ENCODE data around the gene ECE2. TPM values are rescaled to one million over a fixed set of nuclear protein-coding genes. Genes with fewer than 3 reads are reported as not detected.

ECE2 gene
- total RNA-seq, 5 donors from 2014 or later (not counting 1 experiment from before 2014, with no cell fraction given), result not detected

DNA sequence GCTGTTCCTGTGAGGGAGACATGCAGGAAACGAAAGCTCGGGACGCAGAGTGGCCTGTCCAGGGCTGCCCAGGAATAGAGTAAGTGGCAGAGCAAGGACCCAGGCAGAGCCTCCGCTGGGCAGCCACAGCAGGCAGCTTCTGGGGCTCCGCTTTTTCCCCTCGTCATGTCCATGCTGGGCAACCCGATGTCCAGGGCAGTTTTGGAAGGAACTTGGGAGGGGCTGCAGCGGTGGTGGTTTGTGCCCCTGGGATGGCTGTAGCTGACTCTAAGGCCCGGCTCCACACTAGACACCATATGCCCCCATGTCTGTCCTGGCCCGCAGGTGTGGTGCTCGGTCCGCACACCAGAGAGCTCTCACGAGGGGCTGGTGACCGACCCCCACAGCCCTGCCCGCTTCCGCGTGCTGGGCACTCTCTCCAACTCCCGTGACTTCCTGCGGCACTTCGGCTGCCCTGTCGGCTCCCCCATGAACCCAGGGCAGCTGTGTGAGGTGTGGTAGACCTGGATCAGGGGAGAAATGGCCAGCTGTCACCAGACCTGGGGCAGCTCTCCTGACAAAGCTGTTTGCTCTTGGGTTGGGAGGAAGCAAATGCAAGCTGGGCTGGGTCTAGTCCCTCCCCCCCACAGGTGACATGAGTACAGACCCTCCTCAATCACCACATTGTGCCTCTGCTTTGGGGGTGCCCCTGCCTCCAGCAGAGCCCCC, 16.1 kb downstream of the ECE2 start:
- Mint-ChIP-seq H3K4me3 (no peak overlapping the region), H3K27ac (no peak overlapping the region), H3K36me3 (no peaks in the 10 kb centered on the region), H3K27me3 (peaks cover 4 to 6% of the 10 kb centered on the region in 2 donors), H3K9me3 (no peaks in the 10 kb centered on the region), H3K4me1 (no peaks in the 10 kb centered on the region)
- POLR2A ChIA-PET, result interaction anchor here in 1 of 2 donors (0.6 kb wide), 1 partner anchor 33 kb away, joined by 5 read pairs; no protein-coding TSS in a partner anchor
- H3K27me3 ChIP-seq (replicated peaks in 1 of 2; ENCODE audit: control insufficient read depth in 2 of 2, extremely low read depth in 1 of 2, insufficient read depth in 2 of 2, low read length in 1 of 2), result peaks cover 0 to 21% of the 10 kb centered on the region in 2 experiments
- no peaks in the 10 kb centered on the region for H3K36me3 ChIP-seq (ENCODE audit: control insufficient read depth in 2 of 2, extremely low read depth in 1 of 2, insufficient read depth in 1 of 2, low read length in 1 of 2)
- ATAC-seq (replicated peaks in 1 of 4) (no peak), DNase-seq (no peak)
- no peaks in the 10 kb centered on the region for H3K9me3 ChIP-seq
- CTCF ChIA-PET, result interaction anchor here (0.6 to 0.8 kb wide), 2 partner anchors 13 to 70 kb away, joined by 3 to 5 read pairs; no protein-coding TSS in a partner anchor
- WGBS (ENCODE audit: insufficient coverage), result 92% methylated on average over 16 of the region's 21 CpGs
- H3K27ac ChIP-seq (ENCODE audit: low read length), result no peak overlapping the region
- H3K4me1 ChIP-seq (ENCODE audit: control insufficient read depth in 1 of 2, extremely low read depth in 1 of 2, insufficient read depth in 2 of 2, low read length in 2 of 2), result peaks cover 0 to 4% of the 10 kb centered on the region in 2 experiments
- H3K4me3 ChIP-seq (ENCODE audit: control insufficient read depth in 1 of 2, extremely low read depth in 1 of 2, low read length in 1 of 2), result no peak overlapping the region

DNA sequence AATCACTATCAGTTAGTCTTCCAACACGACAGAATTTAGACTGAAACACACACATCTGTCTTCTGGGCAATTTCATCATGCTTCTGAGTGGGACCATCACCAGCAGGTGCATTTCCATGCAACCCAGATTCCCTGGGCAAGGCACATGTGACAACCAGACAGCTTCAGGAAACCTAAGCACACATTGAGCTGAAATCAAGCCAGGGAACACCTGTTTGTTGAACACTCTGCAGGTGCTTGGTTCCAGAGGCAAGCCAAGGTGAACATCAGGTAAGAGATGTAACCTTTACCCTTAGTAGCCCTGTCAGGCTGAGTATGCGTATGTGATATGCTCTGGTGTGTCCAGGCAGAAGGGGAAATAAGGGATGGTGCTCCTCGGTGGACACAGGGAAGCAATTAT, 19.9 kb downstream of the ECE2 start:
- CTCF ChIA-PET, result interaction anchor here in 1 of 2 donors (0.7 to 0.9 kb wide), 2 partner anchors 46 to 68 kb away, joined by 3 to 5 read pairs; no protein-coding TSS in a partner anchor
- H3K27me3 Mint-ChIP-seq, result no peaks in the 10 kb centered on the region
- no peaks in the 10 kb centered on the region for H3K36me3 Mint-ChIP-seq
- DNase-seq (no peak), ATAC-seq (replicated peaks in 1 of 4) (no peak)
- H3K36me3 ChIP-seq (ENCODE audit: control insufficient read depth in 2 of 2, extremely low read depth in 1 of 2, insufficient read depth in 1 of 2, low read length in 1 of 2), result peaks cover 0 to 9% of the 10 kb centered on the region in 2 donors
- peaks cover 0 to 3% of the 10 kb centered on the region in 2 experiments for H3K27me3 ChIP-seq (replicated peaks in 1 of 2; ENCODE audit: control insufficient read depth in 2 of 2, extremely low read depth in 1 of 2, insufficient read depth in 2 of 2, low read length in 1 of 2)
- peaks cover 13 to 20% of the 10 kb centered on the region in 2 experiments for H3K4me1 ChIP-seq (ENCODE audit: control insufficient read depth in 1 of 2, extremely low read depth in 1 of 2, insufficient read depth in 2 of 2, low read length in 2 of 2)
- POLR2A ChIA-PET, result no interaction called here
- H3K4me3 ChIP-seq (ENCODE audit: control insufficient read depth in 1 of 2, extremely low read depth in 1 of 2, low read length in 1 of 2), result no peak overlapping the region
- no peak overlapping the region for H3K27ac Mint-ChIP-seq
- no peak overlapping the region for H3K27ac ChIP-seq (ENCODE audit: low read length)
- H3K9me3 Mint-ChIP-seq, result no peaks in the 10 kb centered on the region
- H3K4me3 Mint-ChIP-seq, result no peak overlapping the region
- H3K4me1 Mint-ChIP-seq, result peaks cover 20 to 23% (median 21%) of the 10 kb centered on the region in 3 donors
- WGBS (ENCODE audit: insufficient coverage), result 57% methylated on average over 1 of the region's 3 CpGs
- no peaks in the 10 kb centered on the region for H3K9me3 ChIP-seq

DNA sequence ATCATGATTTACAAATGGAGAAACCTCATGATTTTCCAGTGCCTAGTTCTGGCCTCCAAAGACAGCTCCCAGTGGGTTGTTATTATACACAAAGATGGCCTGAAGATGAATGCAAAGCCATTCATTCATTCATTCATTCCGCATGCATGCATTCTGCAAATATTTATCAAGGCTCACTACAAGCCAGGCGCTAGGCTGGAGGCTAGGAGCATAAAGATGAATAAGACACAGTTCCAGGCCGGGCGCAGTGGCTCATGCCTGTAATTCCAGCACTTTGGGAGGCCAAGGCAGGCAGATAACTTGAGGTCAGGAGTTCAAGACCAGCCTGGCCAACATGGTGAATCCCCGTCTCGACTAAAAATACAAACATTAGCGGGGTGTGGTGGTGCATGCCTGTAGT, 20.8 kb downstream of the ECE2 start:
- Histone ChIP-seq H3K27ac (ENCODE audit: low read length) (no peak overlapping the region), H3K36me3 (ENCODE audit: control insufficient read depth in 2 of 2, extremely low read depth in 1 of 2, insufficient read depth in 1 of 2, low read length in 1 of 2) (peaks cover 4 to 16% of the 10 kb centered on the region in 2 donors), H3K9me3 (no peaks in the 10 kb centered on the region), H3K4me3 (ENCODE audit: control insufficient read depth in 1 of 2, extremely low read depth in 1 of 2, low read length in 1 of 2) (no peak overlapping the region), H3K27me3 (replicated peaks in 1 of 2; ENCODE audit: control insufficient read depth in 2 of 2, extremely low read depth in 1 of 2, insufficient read depth in 2 of 2, low read length in 1 of 2) (no peaks in the 10 kb centered on the region), H3K4me1 (ENCODE audit: control insufficient read depth in 1 of 2, extremely low read depth in 1 of 2, insufficient read depth in 2 of 2, low read length in 2 of 2) (peaks cover 13 to 20% of the 10 kb centered on the region in 2 experiments)
- POLR2A ChIA-PET, result no interaction called here
- peaks cover 3% of the 10 kb centered on the region for H3K36me3 Mint-ChIP-seq
- H3K4me1 Mint-ChIP-seq, result peaks cover 24 to 28% (median 25%) of the 10 kb centered on the region in 3 donors
- H3K27me3 Mint-ChIP-seq, result no peaks in the 10 kb centered on the region
- ATAC-seq (replicated peaks in 1 of 4), result no peak
- no peak for DNase-seq
- CTCF ChIA-PET, result interaction anchor here in 1 of 2 donors (0.9 kb wide), 1 partner anchor 47 kb away, joined by 5 read pairs; no protein-coding TSS in a partner anchor
- H3K9me3 Mint-ChIP-seq, result no peaks in the 10 kb centered on the region
- WGBS (ENCODE audit: insufficient coverage), result 95% methylated on average over 6 of the region's 7 CpGs
- H3K4me3 Mint-ChIP-seq, result no peak overlapping the region
- no peak overlapping the region for H3K27ac Mint-ChIP-seq

DNA sequence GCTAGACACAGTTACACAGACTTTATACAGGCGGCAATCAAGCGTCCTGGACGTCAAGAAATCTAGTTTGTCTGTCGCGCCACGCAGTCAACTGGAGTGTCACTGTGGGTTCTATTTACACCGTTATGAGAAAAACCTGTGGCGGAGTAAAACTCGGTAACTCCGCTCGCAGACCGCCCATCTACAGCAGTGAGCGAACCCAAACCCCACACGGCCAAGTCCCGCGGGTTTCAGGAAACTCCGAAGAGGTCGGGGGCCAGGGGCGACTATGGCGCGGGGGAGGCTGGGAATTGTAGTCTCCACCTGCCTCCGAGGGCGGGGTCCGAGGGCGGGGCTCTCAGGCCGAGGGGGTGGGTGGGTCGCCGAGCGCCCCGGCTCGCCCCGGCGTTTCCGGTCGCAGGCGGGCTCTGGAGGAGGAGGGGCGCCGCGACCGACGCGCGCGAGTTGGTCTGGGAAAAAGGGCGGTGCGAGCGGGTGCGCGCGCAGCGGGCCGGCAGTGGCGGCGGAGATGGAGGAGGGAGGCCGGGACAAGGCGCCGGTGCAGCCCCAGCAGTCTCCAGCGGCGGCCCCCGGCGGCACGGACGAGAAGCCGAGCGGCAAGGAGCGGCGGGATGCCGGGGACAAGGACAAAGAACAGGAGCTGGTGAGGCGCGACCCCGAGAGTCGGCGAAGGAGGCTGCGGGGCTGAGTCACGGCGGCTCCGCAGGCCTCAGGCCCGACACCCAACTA, 23.1 kb downstream of the ECE2 start, which contains the start of gene PSMD2:
TSS of gene PSMD2 (plus strand) at position 483 of the 729 bp plus-strand sequence. CDS start at position 509, 26 bp downstream.
- ChIA-PET CTCF (interaction anchor here in 1 of 2 donors (1.0 kb wide), 2 partner anchors 12 to 73 kb away, joined by 3 read pairs; no protein-coding TSS in a partner anchor), POLR2A (no interaction called here)
- Histone ChIP-seq H3K4me1 (ENCODE audit: control insufficient read depth in 1 of 2, extremely low read depth in 1 of 2, insufficient read depth in 2 of 2, low read length in 2 of 2) (peaks cover 13 to 20% of the 10 kb centered on the region in 2 experiments), H3K36me3 (ENCODE audit: control insufficient read depth in 2 of 2, extremely low read depth in 1 of 2, insufficient read depth in 1 of 2, low read length in 1 of 2) (peaks cover 9 to 39% of the 10 kb centered on the region in 2 donors), H3K27me3 (replicated peaks in 1 of 2; ENCODE audit: control insufficient read depth in 2 of 2, extremely low read depth in 1 of 2, insufficient read depth in 2 of 2, low read length in 1 of 2) (no peaks in the 10 kb centered on the region), H3K27ac (ENCODE audit: low read length) (peak within 1 kb of the TSS; percentile 86), H3K9me3 (no peaks in the 10 kb centered on the region), H3K4me3 (ENCODE audit: control insufficient read depth in 1 of 2, extremely low read depth in 1 of 2, low read length in 1 of 2) (peak within 1 kb of the TSS; percentile 73 to 85)
- ATAC-seq (replicated peaks in 1 of 4) (peak; percentile 92 to 96 (median 94)), DNase-seq (peak; percentile 91 to 98 (median 97))
- WGBS (ENCODE audit: insufficient coverage), result under 1% methylated on average over 70 of the region's 78 CpGs
- Mint-ChIP-seq H3K36me3 (peaks cover 23% of the 10 kb centered on the region), H3K4me3 (peak within 1 kb of the TSS; percentile 87 to 93 (median 90)), H3K27ac (peak within 1 kb of the TSS; percentile 92 to 93), H3K4me1 (peaks cover 29 to 32% (median 30%) of the 10 kb centered on the region in 3 donors), H3K27me3 (no peaks in the 10 kb centered on the region), H3K9me3 (no peaks in the 10 kb centered on the region)

DNA sequence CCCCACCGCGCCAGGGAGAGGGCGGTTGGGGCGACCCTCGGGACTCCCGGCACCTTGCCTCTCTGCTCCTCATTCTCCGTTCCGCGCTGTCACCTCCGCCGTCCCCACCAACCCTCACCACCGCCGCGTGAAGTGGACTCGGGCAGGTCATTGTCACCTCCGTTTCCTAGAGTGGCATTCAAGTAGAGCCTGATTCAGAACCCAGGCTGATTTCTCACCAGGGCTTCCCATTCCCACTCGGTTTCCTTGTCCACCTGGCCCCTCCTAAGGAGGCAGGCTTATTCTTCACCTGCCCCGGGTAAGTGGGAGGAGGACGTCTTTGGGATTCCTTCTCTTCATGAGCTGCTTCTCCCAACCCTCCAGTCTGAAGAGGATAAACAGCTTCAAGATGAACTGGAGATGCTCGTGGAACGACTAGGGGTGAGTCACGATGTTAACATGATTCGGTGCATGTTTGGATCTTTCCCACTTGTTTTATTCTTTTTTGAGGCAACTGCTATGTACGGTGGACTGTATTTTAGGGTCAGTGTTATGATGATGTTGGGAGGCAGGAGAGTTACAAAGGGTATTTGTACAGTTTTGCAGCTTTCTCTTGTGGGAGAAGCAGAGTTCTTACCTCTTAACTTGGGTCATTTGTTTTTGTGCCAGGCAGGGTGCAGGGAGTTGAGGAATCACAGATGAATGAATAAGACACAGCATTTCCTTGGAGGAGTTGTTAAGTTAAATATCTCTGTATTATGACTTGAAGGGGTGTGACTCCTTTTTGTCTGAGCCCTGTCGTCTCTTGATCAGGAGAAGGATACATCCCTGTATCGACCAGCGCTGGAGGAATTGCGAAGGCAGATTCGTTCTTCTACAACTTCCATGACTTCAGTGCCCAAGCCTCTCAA, 23.9 kb downstream of the ECE2 start:
- peak overlapping the region; percentile 78 to 80 for H3K27ac Mint-ChIP-seq
- H3K4me3 Mint-ChIP-seq, result peak overlapping the region; percentile 87 to 93 (median 90)
- Histone ChIP-seq H3K27me3 (replicated peaks in 1 of 2; ENCODE audit: control insufficient read depth in 2 of 2, extremely low read depth in 1 of 2, insufficient read depth in 2 of 2, low read length in 1 of 2) (no peaks in the 10 kb centered on the region), H3K9me3 (no peaks in the 10 kb centered on the region), H3K4me1 (ENCODE audit: control insufficient read depth in 1 of 2, extremely low read depth in 1 of 2, insufficient read depth in 2 of 2, low read length in 2 of 2) (peaks cover 13 to 20% of the 10 kb centered on the region in 2 experiments), H3K4me3 (ENCODE audit: control insufficient read depth in 1 of 2, extremely low read depth in 1 of 2, low read length in 1 of 2) (peak overlapping the region; percentile 68 to 85), H3K36me3 (ENCODE audit: control insufficient read depth in 2 of 2, extremely low read depth in 1 of 2, insufficient read depth in 1 of 2, low read length in 1 of 2) (peaks cover 14 to 47% of the 10 kb centered on the region in 2 donors), H3K27ac (ENCODE audit: low read length) (peak overlapping the region; percentile 30)
- H3K9me3 Mint-ChIP-seq, result no peaks in the 10 kb centered on the region
- POLR2A ChIA-PET, result interaction anchor here in 1 of 2 donors (0.6 kb wide), 1 partner anchor 15 kb away, joined by 10 read pairs; no protein-coding TSS in a partner anchor
- H3K27me3 Mint-ChIP-seq, result no peaks in the 10 kb centered on the region
- no peak for DNase-seq
- WGBS (ENCODE audit: insufficient coverage), result 17% methylated on average over 20 of the region's 29 CpGs
- H3K36me3 Mint-ChIP-seq, result peaks cover 29% of the 10 kb centered on the region
- peaks cover 29 to 32% (median 32%) of the 10 kb centered on the region in 3 donors for H3K4me1 Mint-ChIP-seq
- no peak for ATAC-seq (replicated peaks in 1 of 4)
- CTCF ChIA-PET, result no interaction called here
